Stimulated activated CD4-positive, alpha-beta T cell treated with anti-CD3 and anti-CD28 coated beads, Interleukin-4, amount 100 ng/mL, for 24 hours (primary cell): ENCODE measurements around the gene HPCAL1.
A peak's percentile ranks its signal among the peaks of the same experiment; 100 is the strongest.
"Not testable (repeated sequence)": the region's sequence is repeated elsewhere in the genome, so short reads cannot be mapped to it uniquely, and the experiment has no call there.

Source experiments
- DNase-seq: peaks from one replicate; pipeline ENCODE4 v3.0.0-alpha.2; 2020

Gene HPCAL1

GRCh38 chr2:10448576-10449485, 146.1 kb downstream of the HPCAL1 start:
- DNase-seq: peak; percentile 93

DNA sequence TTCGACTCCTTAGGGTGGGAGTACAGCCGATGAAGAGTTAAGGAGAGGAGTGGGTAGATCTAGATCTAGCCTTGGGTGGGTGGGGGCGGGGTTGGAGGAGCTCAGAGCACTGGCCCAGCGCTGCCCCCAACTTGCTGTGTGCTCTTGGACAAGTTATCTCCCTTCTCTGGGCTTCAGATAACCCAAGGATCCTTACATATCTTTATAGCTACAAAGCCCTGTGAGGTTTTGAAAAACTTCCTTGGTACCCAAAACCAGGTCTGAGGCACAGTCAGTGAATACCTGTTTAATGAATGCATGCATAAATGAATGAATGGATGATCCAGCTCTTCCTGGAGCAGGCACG, 146.8 kb downstream of the HPCAL1 start:
- no peak for DNase-seq

DNA sequence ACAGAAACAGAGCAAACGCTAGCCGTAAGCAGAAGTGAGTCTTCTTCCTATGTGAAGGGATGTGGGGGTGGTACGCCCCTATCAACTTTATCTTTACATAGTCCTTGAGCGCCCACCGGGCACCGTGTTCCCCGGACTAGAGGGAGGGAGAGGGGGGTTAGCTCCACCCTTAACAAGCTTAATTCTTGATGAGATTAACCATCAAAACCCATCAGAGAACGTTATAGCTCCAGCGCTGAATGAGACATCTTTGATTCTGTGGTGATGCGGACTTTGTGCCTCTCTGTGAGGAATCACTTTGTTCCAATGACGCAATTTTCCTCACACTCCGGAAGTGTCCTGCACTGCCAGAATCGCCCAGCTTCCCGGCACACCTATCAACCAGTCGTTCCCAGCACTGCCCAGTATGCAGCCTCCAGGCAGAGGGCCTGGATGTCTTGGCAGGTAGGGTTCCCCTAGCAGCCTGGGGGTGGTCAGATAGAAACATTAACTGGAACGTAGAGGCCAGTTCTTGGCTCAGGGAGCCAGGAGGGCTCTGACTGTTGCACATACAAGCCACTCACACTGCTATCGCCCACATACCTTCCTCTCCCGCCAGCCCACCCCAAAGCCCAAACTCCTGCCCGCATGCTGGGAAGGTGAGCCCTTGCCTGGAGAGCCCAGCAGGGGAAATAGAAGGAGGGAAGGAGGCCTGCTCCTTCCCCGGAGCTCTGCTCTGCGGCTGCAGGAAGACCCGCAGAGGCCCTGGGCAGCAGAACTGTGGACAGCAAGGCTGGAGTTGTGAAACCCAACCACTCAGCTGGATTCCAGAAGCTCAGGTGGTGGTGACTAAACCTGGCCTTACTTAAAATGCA, 147.4 kb downstream of the HPCAL1 start:
- DNase-seq: no peak

DNA sequence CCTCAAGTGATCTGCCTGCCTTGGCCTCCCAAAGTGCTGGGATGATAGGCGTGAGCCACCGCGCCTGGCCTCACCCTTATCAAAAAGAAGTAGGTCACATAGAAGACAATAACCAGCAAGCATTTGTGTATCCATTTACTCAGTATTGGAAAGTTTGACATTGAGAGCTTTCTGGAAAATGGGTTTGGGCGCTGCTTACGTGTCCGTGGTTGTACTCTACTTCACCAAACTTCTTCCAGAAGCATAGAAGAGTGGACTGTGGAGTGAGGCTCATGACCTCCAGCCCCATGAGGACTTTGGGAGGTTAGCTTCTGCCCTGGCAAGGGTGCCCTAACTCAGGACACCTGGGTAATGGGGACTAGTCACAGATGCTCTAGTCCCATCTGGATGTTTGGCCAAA, 149.1 kb downstream of the HPCAL1 start:
- no peak for DNase-seq

- DNase-seq: no peak
Measured at GRCh38 chr2:10452312-10452711, 149.6 kb downstream of the HPCAL1 start.

- DNase-seq: no peak
Measured at GRCh38 chr2:10452956-10453904, 150.5 kb downstream of the HPCAL1 start.

GRCh38 chr2:10453905-10454298, 151.2 kb downstream of the HPCAL1 start:
- no peak for DNase-seq

- DNase-seq: no peak
Measured at GRCh38 chr2:10454505-10454904, 151.8 kb downstream of the HPCAL1 start.

DNA sequence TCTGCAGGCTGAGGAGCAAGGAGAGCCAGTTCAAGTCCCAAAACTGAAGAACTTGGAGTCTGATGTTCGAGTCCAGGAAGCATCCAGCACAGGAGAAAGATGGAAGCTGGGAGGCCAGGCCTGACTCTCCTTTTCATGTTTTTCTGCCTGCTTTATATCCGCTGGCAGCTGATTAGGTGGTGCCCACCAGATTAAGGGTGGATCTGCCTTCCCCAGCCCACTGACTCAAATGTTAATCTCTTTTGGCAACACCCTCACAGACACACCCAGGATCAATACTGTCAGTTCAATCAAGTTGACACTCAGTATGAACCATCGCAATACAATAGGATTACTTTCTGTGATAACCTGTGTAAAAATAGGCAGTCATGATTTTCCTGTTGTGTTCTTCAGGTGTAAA, 154.5 kb downstream of the HPCAL1 start:
- not testable (repeated sequence) for DNase-seq

GRCh38 chr2:10457846-10458598, 155.3 kb downstream of the HPCAL1 start:
- DNase-seq: no peak

DNA sequence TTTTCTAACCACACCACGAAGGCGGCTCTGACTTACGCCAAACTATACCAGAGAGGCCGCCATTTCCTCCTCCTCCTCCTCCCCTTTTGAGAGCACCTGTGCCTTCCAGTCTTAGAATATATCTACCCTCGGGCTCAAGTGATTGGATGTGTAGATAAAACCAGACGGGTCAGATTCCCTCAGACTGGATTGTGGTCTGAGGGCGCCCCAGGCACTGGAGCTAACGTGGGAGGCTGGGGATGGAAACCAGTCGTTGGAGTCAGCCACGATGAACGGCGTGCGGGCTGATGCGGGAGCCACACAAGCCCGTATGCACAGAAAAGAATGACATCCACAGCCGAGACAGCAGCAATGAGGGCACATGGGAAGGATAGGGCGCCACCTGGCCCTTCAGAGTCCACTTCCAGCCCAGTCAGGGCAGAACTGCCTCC, 157.7 kb downstream of the HPCAL1 start:
- no peak for DNase-seq

- no peak for DNase-seq
Measured at GRCh38 chr2:10462178-10463083, 159.7 kb downstream of the HPCAL1 start.

DNA sequence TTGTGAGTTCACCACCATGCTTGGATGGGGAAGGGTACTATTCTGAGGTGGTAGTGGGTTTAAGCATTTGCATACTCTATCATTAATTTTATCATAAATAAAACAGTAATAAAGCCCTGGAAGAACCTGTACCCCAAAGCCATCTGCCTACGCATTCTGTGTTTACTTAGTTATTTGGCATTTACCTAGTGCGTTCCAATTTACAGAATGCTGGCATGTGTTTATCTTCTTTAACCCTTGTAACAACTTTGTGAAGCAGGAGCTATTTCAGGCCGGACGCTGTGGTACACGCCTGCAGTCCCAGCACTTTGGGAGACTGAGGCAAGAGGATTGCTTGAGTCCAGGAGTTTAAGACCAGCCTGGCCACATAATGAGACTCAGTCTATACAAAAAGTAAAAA, 163.2 kb downstream of the HPCAL1 start:
- DNase-seq: no peak

DNA sequence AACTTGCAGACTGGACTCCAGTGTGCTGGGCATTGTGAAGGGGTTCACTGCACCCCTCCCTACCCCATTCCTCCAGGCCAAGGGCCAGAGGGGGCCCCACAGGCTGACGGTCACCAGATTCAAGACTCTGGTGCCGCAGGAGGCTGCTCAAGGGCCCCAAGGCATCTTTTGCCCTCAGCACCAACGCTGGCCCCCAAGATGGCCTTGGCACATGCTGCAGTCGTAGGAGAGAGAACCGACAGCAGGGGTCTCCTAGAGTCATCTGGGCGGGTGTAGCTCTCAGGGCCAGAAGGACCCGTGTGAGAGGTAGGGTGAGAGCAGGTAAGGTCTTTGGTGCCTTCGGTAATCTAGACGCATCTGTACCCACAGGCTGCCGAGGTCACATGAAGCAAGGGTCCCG, 164.1 kb downstream of the HPCAL1 start:
- no peak for DNase-seq

GRCh38 chr2:10467401-10467800, 164.7 kb downstream of the HPCAL1 start:
- no peak for DNase-seq

- DNase-seq: no peak
Measured at GRCh38 chr2:10469301-10469700, 166.6 kb downstream of the HPCAL1 start.

GRCh38 chr2:10469955-10470608, 167.4 kb downstream of the HPCAL1 start:
- no peak for DNase-seq

DNA sequence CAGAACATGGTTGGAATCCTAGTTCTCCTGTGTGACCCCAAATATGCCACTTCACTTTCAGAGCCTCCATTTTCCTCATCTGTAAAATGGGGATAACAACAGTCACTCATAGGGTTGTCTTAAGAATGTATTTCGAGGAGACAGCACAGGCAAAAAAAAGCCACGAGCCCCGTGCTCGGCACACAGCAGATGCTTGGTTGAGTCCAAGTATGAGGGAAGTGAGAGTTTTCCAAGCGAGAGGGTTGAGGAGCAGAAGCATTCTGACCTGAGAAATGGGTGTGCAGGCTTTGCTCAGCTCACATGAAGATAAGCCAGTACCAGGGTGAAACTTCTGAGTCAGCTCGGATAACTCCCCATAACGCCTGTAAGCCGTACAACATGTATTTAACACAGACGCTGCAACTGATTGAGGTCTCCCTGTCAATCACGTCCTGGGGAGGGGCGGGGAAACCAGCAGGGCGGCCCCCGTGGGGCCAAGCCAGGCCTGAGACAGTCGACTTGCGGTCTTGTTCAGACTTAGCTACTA, 168.4 kb downstream of the HPCAL1 start:
- no peak for DNase-seq

GRCh38 chr2:10471955-10472354, 169.3 kb downstream of the HPCAL1 start:
- no peak for DNase-seq

DNA sequence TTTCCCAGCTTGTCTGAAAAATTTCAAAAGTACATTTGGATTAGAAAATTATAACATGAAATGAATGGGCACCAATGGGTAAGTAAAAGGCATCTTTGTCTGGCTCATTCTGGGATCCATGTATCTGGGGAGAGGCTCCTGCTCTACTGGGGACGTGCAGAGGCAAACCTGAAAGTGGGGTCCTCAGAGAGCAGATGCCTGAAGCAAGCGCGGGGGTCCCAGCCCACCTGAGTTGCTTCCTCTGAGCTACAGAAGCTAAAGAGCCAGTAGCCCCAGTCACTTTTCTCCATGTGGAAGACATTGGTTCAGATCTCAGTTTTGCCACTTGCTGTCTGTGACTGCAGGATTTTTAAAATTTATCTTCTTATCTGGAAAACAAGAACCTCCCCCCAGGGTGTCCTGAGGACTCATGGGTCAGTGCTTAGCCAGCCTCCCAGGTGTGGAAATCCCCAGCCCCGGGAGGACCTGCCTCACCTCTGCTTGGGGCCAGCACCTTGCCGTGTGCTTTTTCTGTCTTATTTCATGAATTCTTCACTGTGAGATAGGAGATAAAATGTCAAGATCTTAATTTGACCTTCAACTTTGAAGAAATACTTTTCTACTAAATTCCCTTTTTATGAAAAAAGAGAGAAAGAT, 170.5 kb downstream of the HPCAL1 start:
- no peak for DNase-seq
